Jurkat, Clone E6-1 (cell line): ENCODE data around the gene SSBP2.

Experiments
- DNase-seq: peaks from one replicate; pipeline ENCODE4 v3.0.0-alpha.2; 2011; ENCODE audit warnings: low read depth, low spot score
- H3K4me3 ChIP-seq: 2 replicates; pipeline ENCODE4 v1.5.1; 2011; ENCODE audit warnings: mild to moderate bottlenecking, low read length, control low read depth, moderate library complexity

The SSBP2 gene

DNA sequence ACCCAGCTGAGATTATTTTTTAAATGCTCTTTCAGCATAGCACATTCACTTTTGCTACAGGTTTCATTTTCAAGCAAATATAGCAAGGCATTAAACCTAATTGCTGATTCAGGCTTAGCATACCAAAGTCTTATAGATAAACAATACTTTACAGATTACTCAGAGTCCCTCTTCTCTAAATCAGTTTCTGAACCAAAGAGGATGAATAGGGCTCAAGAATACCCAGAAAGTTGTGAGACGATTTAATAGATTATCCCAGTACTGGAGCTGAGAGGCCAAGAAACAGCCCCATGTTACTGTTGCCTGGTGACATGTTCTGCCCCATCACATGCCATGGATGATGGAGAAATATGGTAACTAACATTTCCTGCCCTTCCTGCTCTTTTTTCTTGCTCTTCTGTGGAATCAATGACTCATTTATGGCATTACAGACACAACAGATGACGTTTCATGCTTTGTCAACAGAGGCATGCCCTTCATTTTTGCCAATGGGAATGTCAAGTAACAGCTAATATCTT lies 18.1 kb upstream of the SSBP2 start:
- no peak for DNase-seq
- H3K4me3 ChIP-seq: no peak overlapping the region

DNA sequence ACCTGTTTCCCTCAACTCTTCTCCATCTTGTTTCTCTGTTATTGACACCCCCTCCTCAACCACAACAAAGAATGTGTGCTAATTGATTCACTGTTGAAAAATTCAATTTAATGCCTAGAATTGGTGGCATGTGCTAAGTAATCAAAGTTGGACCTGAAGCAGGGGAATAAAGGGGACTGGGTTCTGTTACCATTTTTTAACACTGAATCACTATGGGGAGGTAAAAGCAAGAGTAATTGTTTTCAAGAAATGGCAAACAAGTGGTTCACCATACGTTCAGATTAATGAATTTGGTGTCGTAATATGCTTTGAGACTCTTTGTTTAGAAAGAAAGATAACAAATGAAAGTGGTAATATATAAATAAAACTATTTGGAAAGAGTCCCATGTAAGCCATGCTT lies 17.0 kb upstream of the SSBP2 start:
- no peak overlapping the region for H3K4me3 ChIP-seq
- DNase-seq: no peak

DNA sequence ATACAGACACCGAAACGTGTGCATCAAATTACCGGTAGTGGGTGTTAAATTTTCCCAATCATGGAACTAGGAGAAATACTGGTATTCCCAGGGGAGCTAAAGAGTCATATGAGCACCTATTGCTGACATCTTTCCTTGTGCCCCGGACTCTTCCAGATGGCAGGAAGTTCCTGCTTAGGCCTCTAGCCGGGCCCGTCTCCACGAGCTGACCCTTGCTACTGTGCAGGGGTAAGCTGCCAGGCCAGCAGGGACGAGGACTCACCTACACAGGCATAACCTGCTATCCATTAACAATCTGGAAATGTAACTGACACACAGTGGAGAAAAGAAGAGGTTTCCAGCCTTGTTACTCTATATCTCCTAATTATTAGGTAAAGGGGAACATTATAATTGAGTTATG lies 16.2 kb upstream of the SSBP2 start:
- no peak for DNase-seq
- no peak overlapping the region for H3K4me3 ChIP-seq

DNA sequence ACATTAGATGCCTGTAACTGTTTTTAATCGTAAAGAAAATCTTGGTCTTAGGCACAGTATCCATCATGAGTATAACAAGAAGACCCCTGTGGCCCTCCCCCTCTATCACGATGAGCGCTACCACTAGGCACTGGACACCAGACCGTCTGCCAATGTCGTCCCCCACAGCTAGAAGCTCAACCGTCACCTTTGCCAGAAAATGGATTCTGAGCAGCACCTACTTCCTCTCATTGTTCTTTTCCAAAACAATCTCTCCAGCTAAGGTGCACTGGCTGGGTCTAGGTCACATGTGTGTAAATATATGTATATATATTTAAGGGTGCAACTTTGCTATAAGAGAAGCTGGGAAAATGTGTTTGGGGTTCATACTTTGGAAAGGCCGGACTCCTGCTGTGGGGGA lies 15.7 kb upstream of the SSBP2 start:
- no peak overlapping the region for H3K4me3 ChIP-seq
- DNase-seq: no peak

DNA sequence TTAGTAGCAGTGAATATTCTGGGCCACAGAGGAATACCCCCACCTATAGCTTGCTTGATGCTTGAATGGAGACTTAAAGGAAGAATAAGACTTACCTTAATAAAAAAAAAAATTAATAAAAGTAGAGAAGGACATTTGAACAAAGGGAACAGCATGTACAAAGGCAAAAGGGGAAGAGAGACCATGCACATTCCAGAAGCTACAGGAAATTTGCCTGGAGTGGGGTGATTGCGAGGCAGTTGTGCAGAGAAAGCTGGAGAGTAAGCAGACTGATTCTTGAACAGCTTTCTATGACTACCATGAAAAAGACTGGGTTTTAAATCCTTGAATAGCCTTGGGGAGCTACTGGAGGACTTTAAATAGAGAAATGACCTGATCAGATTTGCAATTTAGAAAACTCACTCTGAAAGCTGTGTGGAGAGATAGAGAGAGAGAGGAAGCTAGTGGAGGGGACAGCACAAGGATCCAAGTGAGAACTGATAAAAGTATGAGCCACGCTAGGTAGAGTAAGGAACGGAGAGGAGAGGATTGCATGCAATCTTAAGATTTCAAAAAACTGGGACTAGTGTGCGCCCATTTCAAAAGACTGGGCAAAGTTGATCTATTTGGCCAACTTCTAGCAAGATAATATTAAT lies 12.5 kb upstream of the SSBP2 start:
- no peak overlapping the region for H3K4me3 ChIP-seq
- DNase-seq: no peak

DNA sequence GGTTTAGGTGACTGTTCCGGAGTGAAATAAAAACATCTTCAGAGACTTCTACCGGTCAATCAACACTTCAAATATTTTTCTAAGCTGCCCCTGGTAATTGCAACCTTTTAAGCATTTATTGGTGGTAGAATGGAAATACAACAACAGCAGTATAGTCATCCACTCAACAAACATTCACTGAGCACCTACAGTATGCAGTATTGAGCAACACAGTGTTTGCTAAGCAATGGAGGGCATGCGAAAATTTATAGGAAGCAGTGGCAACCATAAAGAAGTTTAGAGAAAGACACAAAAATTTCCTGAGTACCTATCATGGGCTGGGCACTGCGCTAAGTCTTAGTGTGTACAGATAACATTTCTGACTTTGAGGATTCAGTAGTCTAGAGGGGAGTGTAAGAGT lies 12.0 kb upstream of the SSBP2 start:
- H3K4me3 ChIP-seq: no peak overlapping the region
- no peak for DNase-seq

DNA sequence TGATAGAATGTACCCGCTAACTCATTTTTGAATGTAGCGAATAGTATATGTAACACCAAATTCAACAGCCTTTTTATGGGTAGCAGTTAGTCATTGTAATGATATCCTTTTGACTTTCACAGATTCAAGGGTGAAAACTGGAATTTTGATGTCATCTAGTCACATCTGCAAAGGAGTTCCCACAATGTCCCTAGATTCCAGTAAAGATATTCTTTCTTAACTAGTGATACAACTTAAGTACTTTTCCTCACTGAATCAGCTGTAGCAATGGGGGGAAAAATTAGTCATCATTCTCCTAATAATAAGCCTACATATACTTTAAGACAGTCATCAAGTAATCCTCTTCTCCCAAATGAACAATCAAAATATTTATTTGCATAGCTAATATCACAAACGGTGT lies 11.5 kb upstream of the SSBP2 start:
- H3K4me3 ChIP-seq: no peak overlapping the region
- no peak for DNase-seq

DNA sequence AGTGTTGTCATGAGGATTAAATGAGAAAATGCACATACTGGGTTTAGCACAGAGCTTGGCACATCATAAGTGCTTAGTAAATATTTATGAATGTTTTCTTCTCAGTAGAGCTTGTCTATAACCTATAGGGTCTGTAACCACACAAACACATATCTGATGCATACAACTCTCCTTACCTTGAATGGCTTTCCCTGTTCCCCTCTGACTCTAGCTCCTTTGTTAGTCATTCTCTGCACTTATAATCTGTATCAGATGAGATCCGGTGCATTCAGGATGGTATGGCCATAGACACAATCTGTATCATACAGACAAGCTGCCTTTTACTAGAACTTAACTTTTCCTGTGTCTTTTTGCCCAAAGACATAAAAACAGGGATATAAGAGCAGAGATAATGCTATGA lies 11.1 kb upstream of the SSBP2 start:
- no peak for DNase-seq
- no peak overlapping the region for H3K4me3 ChIP-seq

DNA sequence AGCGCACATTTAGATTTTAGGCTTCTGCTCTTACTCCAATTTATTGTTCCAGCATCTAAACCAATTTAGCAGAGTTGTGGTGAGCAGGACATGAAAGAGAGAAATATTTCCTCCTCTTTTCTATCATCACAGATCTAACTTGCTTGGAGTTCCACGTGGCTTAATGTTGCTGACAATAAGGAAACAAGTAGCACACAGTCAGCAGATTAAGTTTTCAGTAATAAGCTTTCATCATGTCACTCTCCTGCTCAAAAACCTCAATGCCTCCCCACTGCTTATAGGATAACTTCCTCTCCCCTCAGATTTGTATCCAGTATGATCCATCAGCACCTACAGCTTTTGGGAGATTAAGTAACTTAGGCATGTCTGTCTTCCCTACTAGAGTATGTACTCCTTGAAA lies 10.4 kb upstream of the SSBP2 start:
- no peak for DNase-seq
- H3K4me3 ChIP-seq: no peak overlapping the region

DNA sequence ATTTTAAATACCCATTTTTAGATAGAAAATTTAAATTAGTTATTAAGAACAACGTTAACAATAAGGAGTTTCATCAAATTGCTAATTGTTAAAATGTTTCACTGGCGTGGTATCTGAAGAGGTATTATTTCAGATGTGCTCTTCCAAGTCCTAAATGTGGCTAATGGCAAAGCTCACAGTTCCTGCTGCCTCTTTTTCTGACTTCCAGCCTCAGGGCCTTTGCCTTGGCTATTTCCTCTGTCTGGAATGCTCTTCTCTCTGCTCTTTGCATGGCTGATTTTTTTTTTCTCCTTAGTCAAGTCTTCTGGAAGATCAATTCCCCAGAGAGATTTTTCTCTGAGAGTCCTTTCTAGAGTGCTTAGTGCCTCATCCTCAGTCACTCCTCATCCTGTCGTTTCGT lies 9.6 kb upstream of the SSBP2 start:
- no peak for DNase-seq
- no peak overlapping the region for H3K4me3 ChIP-seq

DNA sequence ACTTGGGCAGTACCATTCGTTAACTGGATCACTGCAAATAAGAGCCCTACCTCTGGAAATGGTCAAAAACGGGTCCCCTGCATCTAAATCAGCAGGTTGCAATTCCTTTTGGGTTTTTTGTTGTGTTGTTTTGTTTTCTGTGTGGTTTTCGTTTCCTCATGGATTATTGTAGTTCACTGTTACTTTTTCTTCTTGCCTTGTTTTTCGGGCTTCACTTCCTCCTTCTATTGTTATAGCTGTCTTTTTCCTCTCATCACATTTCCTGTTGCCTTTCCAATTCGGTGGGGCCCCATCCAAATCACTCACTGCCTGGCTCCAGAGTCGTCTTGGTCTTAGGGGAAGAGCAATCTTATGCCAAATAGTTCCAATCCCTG lies 8.7 kb upstream of the SSBP2 start:
- DNase-seq: no peak
- H3K4me3 ChIP-seq: no peak overlapping the region

DNA sequence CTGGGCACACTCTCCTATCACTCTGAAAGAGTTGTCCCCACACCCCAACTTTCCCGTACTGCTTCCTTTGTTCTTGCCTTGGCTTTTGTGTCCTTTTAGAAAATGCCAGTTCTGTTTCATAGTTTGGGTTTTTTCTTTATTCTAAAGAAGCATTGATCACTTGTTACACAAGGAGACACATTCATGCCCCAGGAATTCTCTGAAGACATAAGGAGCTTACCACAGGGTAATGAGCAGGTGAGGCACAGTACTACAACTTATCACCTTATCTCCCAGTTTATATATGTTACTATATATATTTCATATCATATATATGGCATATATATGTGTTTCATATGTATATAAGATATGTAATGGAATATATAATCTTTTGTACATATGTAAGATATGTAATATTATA lies 6.5 kb upstream of the SSBP2 start:
- H3K4me3 ChIP-seq: no peak overlapping the region
- no peak for DNase-seq

DNA sequence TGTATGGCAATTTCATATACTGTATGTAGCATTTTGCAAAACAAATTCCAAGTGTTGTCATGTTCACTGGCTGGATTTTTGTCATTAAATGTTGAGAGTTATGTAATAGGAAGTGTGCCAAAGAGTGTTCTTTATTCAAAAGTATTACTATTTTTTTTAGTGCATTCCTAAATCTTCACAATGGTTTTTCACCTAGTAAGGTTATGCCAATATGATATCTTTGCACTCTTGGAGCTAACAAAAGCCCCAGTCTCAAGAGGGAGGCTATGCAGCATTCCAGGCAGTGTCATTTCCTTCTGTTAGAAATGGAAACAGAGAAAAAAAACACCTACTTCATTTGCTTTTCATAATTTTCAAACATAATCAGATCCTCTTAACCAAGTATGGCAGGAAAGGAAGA lies 5.1 kb upstream of the SSBP2 start:
- no peak for DNase-seq
- H3K4me3 ChIP-seq: no peak overlapping the region

DNA sequence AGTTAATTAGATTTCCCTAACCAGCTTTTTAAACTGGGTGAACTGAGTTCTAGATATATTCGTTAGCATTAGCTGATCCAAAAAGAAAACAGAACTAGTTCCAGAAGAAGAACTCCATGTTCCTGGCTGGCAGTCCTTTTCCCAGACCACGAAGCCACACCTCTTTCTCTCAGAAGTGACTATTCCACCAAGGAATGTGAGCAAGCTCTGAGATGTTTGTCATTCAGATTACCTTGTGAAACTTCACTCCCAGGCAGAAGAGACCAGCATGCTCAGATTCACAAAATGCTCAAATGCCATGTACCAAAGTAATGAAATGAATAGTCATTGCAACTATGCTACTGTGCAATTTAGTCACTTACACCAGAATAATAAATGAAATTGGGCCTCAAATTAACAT lies 4.4 kb upstream of the SSBP2 start:
- DNase-seq: no peak
- H3K4me3 ChIP-seq: no peak overlapping the region

DNA sequence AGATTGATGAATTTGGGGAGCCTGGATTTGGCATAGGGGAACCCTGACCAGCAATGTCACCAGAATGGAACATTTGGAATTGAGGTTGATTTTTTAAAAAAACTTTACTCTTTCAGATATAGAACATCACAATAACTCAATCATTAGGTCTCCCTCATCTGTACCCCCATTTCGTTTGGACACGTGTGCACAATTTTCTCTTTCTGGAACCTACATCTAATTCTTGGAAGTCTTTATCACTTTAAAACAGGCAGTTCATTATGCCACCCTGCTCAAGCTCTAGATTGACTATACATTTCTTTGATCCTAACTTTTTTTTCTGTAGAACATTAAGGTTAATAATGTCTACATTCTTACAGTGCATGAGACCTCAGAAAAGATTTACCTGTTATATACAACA lies 3.7 kb upstream of the SSBP2 start:
- no peak for DNase-seq
- no peak overlapping the region for H3K4me3 ChIP-seq

DNA sequence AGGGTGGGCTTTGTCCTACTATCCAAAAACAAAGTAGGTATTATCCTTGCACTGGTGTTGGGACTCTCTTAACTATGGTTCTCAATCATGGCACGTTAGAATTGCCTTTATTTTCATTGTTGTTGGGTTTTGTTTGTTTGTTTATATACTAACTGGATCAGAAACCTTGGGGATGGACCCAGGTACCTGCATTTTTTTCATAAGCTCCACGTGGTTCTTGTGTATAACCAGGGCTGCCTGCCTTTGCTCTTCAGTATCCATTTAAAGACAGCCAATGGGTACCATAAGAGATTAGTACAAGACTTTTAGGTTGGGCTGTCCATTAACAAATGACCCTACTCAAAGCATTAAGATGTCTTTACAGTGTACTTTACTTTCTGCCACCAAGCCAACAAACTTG lies 2.5 kb upstream of the SSBP2 start:
- H3K4me3 ChIP-seq: no peak overlapping the region
- DNase-seq: no peak

DNA sequence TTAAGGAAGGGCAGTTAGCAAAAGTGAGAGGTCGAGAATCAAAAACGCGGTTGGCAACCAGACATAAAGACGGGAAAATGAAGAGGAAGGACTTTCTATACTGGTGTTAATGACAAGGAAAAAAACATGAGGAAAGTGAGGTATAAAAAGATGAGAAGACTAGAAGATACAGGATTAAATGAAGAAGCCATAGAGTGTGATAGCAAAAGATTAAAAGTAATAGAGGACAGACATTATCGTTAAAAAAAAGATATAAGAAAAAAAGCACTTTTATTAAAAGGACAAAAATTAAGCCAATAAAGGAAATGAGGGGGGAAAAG lies 1.7 kb upstream of the SSBP2 start:
- H3K4me3 ChIP-seq: no peak overlapping the region
- no peak for DNase-seq

DNA sequence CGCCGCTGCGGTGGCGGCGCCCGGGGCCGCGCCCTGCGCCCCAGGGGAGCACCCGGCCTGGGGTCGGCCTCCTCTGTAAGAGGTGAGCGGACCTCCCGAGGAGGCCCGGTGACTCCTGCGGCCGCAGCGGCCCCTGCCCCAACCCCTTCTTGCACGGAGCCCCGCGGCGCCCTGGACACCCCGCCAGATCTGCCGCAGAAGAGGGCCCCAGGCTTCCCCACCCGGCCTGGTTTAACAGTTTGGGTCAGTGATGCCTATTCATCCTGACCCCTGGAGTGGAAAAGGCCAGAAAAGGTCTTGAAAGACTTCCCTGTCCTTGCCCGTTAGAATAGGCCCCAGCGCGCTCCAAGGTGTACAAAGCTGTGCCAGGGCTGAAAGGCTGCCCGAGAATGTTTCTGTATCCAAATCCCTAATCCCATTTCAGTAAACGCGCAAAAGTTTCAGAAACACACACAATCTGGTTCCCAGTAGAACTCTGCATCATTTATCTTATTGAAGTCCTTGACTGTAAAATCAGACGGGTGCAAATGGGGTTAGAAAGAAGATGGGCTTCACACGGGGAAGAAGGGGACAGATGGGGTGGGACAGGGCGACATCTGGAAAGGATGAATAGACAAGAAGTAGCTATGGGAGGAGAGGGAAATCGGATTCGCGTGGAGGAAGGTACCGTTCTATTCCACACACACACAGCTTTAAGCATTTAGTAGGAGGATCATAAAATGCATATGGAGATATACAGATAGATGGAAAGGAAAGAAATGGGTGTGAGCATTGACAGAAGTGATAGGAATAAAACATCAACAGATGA lies 1.1 kb upstream of the SSBP2 start:
- peak overlapping the region; percentile 73 for H3K4me3 ChIP-seq
- DNase-seq: no peak

DNA sequence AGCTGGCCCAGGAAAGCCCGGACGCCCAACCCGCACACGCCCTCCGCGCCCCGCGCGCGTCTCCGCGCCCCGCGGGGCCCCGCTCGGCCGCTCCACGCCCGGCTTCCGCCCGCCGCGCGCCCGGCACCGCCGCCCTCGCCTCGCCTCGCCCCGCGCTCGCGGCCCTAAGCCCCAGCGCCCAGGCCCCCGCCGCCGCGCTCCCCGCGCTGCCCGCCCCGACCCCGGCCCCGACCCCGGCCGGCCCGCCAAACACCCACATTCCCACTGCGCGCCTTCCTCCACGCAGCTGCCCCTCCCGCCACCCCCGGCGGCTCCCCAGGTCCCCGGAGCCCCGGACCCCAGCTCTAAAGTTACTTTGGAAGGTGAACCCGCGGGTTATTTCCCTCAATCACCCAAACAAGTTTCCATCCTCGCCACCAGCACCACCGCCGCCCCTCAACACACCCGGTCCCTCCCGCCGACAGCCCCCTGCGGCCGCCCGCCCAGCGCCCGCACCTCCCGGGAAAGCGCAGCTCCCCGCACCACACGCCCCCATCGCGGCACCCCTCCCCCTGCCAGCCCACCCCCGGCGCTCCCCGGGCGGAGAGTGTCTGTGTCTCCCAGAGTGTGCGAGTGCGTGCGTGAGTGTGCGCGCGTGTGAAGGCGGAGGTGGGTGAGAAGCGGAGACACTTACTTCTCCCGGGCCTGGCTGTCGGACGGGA lies 439 bp downstream of the SSBP2 start:
- DNase-seq: no peak
- H3K4me3 ChIP-seq: peak overlapping the region; percentile 73

DNA sequence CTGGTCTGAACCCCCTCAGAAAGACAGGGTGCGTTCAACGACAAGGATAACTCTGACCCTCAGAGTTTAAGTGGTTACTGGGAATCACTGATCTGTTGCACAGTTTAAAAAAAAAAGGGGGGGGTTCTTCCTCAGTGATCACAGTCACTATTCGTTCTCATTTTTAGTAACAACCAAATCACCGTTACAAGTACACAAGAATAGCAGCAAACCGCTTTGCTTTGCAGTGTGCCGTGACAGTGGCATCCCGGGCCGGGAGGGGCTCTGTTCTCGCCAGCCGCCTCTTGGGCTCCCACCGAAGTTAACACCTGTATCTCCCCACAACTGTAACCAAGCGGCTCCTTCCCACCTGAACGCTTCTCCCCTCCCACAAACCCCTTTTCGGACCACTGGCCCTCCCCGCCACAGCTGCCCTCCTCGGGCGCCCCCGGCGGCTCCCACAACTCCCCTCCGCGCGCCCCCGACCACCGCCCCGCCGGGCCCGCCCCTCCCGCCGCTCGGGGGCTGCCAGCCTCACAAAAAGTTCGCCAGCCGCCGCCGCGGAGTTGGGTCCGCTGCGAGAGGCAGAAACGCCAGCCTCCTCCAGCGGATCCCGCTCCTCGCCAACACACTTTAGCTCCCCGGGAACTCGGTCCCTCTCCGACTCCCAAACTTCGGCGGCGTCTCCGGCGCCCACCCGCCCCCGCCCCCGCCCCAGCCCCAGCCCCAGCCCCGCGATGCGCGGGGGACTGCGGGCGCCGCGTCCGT lies 1.2 kb downstream of the SSBP2 start:
- H3K4me3 ChIP-seq: peak overlapping the region; percentile 73
- DNase-seq: peak; percentile 65
